Activated CD4-positive, CD25-positive, alpha-beta regulatory T cell treated with anti-CD3 and anti-CD28 coated beads, Interleukin-2, amount 50 U/mL, for 72 hours (primary cell): ENCODE measurements around the gene ADGRD1.

ENCODE experiments used
- DNase-seq: peaks from one replicate; pipeline ENCODE4 v3.0.0; 2021

The ADGRD1 gene

GRCh38 chr12:131008913-131009270 is 55.2 kb downstream of the ADGRD1 start:
- DNase-seq: no peak

- DNase-seq: no peak
Observed at GRCh38 chr12:131009595-131010395, 56.1 kb downstream of the ADGRD1 start.

DNA sequence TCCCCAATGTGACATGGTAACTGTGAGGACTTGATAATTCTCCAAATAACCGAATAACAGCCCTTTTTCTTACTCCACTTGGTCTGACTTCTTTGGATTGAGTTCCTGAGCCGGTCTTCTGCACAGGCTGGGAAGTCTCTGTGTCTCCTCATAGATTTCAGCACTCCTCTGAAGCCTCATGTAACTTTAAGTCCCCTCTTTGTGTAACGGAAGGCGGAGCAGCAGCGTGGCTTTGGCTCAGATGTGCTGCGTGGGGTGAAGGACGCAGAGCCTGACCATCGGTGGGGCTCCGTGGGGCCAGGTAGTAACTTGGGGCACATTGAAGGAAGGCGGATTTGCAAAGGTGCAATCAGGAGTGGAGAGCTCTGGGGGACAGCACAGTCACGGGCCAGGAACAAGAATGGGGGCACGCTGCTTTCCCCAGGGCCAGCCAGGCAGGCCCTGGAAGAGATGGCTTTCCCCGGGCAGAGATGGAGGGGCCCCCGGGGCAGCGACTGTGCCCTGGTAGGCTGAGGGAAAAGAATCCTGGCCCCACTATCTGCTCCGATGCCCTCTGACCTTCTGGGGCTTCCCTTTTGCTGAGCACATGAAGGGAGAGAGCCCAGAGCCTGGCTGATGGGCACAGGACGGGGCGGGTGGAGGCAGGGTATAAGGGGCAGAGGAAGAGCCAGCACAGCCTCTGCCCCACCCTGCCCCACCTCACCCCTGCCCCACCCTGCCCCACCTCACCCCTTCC is 56.9 kb downstream of the ADGRD1 start:
- DNase-seq: no peak

DNA sequence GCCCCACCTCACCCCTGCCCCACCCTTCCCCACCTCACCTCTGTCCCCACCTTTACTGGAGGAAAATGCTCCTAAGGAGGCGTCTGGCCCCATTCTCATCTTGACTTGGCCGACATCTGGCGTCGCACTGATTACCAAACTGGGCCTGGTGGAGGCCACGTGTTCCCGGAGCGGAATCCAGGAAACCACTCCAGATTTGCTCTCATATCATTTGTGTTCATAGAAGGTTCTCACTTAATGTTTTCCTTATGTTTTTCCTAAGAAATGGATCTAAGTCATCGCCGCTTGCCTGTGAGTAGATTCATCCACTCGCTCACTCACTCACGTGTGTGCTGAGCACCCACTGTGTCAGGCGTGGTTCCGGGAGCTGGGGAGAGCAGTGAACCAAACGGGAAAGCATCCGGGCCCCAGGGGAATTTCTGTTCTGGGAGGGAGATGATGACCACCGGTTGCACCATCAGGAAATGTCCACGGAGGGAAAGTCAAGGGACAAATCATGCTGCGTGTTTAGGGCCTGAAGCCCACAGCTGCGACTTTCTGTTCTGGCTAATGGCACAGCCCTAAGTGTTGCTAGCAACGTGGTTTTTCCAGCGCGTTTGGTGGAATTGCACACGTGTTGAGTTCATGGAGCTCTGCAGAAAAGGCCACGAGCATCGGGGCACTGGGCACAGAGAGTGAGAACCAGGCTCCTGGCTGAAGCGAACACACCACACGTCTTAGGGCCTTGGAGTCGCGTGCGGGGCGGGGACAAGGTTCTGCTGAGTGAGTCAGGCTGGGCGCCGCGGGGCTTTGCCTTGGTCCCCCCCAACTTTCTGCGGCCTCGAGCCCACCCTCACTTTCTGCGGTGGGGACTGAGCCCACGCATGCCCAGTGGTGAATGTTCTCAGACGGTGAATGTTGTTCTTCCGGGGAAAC is 57.7 kb downstream of the ADGRD1 start:
- DNase-seq: no peak

GRCh38 chr12:131012279-131013069 is 58.8 kb downstream of the ADGRD1 start:
- no peak for DNase-seq

DNA sequence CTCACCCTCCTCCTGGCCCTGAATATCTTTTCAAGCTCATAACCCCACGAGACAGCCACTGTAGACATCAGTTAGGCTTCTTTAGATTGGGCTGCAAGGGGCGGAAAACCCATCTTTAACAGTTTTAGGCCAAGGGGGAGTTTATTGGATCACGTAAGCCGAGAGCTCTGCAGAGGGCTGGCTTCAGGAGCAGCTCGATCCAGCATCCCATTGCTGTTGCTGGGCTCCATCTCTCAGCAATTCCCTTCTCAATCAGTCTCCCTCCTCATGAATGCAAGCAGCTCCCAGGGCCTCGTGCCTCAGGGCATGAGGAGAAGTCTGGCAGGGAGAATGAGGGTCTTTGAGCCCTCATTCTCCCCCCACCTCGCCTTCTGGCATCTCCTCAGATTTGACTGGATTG is 59.4 kb downstream of the ADGRD1 start:
- no peak for DNase-seq

- DNase-seq: no peak
Observed at GRCh38 chr12:131014343-131014742, 60.6 kb downstream of the ADGRD1 start.

DNA sequence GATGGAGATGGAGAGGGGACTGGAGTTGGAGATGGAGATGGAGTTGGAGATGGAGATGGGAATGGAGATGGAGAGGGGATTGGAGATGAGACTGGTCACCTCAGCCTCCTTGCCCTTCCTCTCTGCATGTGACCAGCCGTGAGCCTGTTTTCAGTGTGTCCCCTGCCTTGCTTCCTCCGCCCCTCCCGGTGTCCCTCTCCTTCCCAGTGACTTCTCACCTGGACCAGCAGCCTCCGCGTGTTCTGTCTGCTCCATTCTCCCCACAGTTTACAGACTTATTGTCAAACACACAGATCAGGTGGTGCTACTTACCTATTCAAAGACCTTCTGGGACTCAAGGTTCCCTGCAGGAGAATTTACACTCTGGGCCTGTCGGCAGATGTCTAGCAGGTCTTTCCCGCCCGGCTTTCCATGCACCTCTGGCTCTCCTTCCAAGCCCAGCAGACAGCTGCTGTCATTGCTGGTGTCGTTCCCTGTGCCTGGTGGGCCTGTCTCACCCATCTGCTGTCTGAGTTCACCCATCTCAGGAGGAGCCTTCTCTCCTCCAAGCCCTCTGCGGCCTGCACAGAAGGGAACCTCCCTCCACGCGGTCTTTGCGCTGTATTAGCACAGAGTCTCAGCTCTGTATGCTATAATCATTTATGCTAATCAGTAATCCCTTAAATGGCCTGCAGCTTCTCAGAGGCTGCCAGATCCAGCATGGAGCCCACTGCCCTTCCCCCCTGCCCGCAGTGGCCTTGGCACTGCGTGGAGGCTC is 62.1 kb downstream of the ADGRD1 start:
- no peak for DNase-seq

- DNase-seq: no peak
Observed at GRCh38 chr12:131017477-131017991, 63.8 kb downstream of the ADGRD1 start.

- DNase-seq: no peak
Observed at GRCh38 chr12:131018019-131018620, 64.4 kb downstream of the ADGRD1 start.

- no peak for DNase-seq
Observed at GRCh38 chr12:131018808-131019397, 65.2 kb downstream of the ADGRD1 start.

DNA sequence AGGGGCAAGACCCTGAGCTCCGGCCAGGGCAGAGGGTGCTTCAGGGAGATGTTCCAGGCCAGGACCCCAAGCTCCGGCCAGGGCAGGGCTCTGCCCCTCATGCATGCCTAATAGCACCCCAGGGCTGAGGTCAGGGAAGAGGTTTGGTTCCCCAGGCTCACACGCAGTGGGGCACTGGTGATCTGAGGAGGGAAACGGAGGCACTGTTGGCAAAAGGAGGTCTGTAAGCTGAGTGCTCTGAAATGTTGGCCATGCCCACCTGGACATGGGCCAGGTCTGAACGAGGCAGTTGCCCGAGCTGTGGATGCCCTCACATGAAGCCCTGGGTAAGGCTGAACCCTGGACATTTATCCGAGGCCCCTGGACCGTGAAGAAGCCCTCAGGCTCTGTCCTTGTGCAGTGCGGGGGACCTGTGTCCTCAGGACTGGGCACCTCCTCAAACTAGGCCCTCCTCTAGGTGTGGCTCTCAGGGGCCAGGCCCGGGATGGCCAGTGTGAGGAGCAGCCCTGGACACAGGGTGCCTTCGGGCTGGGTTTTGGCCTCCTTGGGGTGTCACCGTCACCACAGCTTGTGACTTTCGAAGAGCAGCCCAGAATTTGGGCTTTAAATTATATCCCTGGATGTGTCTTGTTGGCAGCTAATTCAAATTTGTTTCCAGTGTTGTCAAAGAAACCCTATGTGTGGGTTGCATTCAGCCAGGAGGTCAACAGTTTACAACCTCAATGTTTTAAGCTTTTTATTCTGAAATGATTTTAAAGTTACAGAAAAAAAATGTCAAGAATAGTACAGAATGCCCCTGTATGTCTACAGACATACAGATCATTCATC is 66.8 kb downstream of the ADGRD1 start:
- no peak for DNase-seq

- DNase-seq: no peak
Observed at GRCh38 chr12:131021154-131021541, 67.4 kb downstream of the ADGRD1 start.

- DNase-seq: no peak
Observed at GRCh38 chr12:131024026-131024425, 70.3 kb downstream of the ADGRD1 start.

DNA sequence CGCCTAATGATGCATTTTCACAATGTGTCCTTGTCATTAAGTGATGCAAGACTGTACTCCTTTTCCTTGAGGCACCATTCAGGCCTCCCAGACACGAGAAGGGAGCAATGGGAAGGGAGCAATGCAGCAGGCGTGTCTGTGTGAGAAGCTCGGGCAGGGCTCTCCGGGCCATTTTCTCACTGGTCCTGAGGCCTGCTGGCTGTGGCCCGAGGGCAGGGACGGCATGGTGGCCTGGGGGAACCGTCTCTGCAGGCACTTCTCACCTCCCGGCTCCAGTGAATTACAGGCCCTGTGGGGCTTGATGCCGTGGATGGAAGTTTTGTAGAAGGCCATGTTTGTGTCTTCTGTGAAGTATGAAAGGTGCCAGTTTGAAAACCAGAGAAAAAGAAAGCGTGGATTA is 71.0 kb downstream of the ADGRD1 start:
- DNase-seq: no peak

- no peak for DNase-seq
Observed at GRCh38 chr12:131025234-131025633, 71.5 kb downstream of the ADGRD1 start.

DNA sequence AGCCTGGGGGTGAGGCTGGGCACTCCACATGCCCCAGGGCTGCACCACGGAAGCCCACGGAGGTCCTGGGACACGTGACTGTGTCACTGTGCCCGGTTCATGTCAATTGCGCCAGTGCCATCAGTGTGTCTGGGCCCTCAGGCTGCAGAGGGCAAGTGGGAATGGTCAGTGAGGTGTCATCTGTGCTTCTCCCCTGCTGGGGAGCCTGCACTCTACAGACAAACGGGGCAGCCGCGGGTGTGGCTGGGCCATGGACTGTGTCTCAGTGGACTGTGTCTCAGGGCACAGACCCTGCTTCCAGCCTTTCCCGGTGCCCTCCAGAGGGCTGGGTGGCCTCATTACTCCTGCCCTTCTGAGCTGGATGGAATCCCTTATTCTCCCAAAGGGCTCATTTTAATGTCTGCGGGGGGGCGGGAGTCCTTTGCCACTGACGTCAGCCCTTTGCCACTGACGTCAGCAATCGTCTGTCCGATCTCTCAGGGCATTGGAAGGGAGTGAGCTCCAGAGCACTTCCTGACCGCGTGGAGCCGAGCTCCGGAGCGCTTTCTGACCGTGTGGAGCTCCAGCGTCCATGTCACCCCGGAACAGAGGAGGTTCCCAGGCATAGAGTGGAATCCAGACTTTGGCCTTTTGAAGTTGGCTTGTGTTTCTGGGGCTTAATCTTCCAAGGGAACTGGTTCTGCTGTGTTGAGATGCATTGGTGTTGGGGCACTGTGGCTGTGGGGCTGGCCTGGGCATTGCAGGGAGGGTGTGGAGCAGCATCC is 72.4 kb downstream of the ADGRD1 start:
- DNase-seq: no peak

DNA sequence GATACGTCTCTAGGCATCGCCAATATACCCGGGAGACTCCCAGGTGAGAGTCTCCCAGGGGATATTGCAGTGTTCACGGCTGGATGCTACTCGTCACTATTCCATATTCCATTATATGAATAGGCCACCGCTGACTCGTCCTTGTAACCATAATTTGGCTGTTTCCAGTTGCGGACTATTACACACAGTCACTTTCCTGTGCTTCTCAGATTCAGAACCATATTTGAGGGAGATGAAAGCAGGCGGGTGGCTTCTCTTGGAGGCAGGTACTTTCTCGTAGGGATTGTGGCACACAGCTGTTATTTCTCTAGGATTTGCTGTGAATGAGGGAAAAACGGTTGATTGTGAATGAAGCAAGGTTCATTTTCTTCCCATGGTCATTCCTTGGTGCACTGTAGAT is 73.0 kb downstream of the ADGRD1 start:
- no peak for DNase-seq

DNA sequence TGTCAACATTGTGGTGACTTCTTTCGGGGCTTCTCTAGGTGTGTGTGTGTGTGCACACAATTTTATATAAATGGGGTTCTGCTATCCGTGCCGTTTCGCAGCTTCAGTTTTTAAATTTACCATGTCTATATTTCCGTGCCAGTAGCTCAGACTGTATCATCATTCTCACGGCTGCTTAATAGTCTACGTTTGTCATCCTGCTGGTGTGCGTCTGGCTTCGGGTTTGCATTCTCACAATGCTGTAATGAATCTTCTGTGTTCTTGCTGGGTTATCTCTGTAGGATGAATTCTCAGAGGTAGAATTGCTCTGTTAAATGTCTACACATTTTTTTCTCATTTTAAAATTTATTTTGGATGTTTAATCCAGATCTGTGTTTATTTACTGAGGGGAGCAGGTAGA is 73.6 kb downstream of the ADGRD1 start:
- DNase-seq: no peak
